H1 (cell line): ENCODE measurements around the gene AIG1. TPM values are rescaled to one million over a fixed set of nuclear protein-coding genes. Genes with fewer than 3 reads are reported as not detected.

Experiments
- CTCF ChIA-PET: fragments of 300-600 bp; sonication (Branson Sonifier 250); formaldehyde crosslinking; loops from one replicate; lab custom pipeline; 2021; ENCODE audit not compliant: partially characterized antibody; lab: Charles Lee
- POLR2A ChIA-PET: fragments of 300-600 bp; sonication (Branson Sonifier 250); formaldehyde crosslinking; loops from one replicate; lab custom pipeline; 2021; ENCODE audit warnings: inconsistent platforms; ENCODE audit not compliant: partially characterized antibody; lab: Charles Lee
- DNase-seq, 2 experiments: peaks; one replicate each; pipeline versions ENCODE4 v3.0.0 to v3.0.0-alpha.2; 2010 to 2022; ENCODE audit warnings: low spot score in 2 of 2, low read depth in 1 of 2, mixed read lengths in 1 of 2
- FAIRE-seq: peaks from 2 replicates; lab custom pipeline; 2011; peaks lifted over from hg19 to GRCh38; lab: Jason Lieb, UNC
- H2AFZ ChIP-seq: 2 replicates; pipeline ENCODE4 v1.8.1; 2012; ENCODE audit warnings: low read length, inconsistent platforms
- H2AK5ac ChIP-seq: 2 replicates; pipeline ENCODE4 v1.6.1; 2013; ENCODE audit warnings: low read depth, low read length
- H2BK120ac ChIP-seq: replicated peaks from 2 replicates; pipeline ENCODE3; 2013; ENCODE audit warnings: low read depth, low read length, inconsistent platforms
- H2BK12ac ChIP-seq: 2 replicates; pipeline ENCODE4 v1.6.1; 2013; ENCODE audit warnings: low read depth, low read length
- H2BK15ac ChIP-seq: 2 replicates; pipeline ENCODE4 v1.6.1; 2013; ENCODE audit warnings: low read length
- H2BK20ac ChIP-seq: 2 replicates; pipeline ENCODE4 v1.6.1; 2013; ENCODE audit warnings: low read length
- H2BK5ac ChIP-seq: 2 replicates; pipeline ENCODE4 v1.6.1; 2013; ENCODE audit warnings: low read depth, low read length
- H3K14ac ChIP-seq: 2 replicates; pipeline ENCODE4 v1.6.1; 2013; ENCODE audit warnings: inconsistent platforms; ENCODE audit not compliant: insufficient read length
- H3K18ac ChIP-seq: 2 replicates; pipeline ENCODE4 v1.6.1; 2013; ENCODE audit warnings: low read length; ENCODE audit errors: extremely low read depth
- H3K23ac ChIP-seq: 2 replicates; pipeline ENCODE4 v1.6.1; 2013; ENCODE audit warnings: inconsistent platforms; ENCODE audit not compliant: insufficient read length
- H3K23me2 ChIP-seq: 2 replicates; pipeline ENCODE4 v1.6.1; 2013; ENCODE audit warnings: low read depth, low read length
- H3K27ac ChIP-seq: 2 replicates; pipeline ENCODE4 v1.6.1; 2011; ENCODE audit warnings: low read depth, low read length, inconsistent platforms
- H3K27me3 ChIP-seq, 4 experiments: replicated peaks in 1 of 4; 1 replicate in 1 of 4; 2 replicates in 3 of 4; pipeline versions ENCODE4 v1.6.1 to v1.8.1; 2011 to 2013; ENCODE audit warnings: low read length in 3 of 4, mild to moderate bottlenecking in 3 of 4, inconsistent platforms in 2 of 4, mixed read lengths in 2 of 4, moderate library complexity in 1 of 4; ENCODE audit not compliant: control insufficient read depth in 3 of 4, insufficient read depth in 3 of 4; ENCODE audit errors: extremely low read depth in 1 of 4
- H3K36me3 ChIP-seq, 4 experiments: 2 replicates each; pipeline versions ENCODE4 v1.6.1 to v1.8.1; 2011 to 2013; ENCODE audit warnings: mild to moderate bottlenecking in 4 of 4, low read length in 3 of 4, moderate library complexity in 2 of 4, control low read depth in 1 of 4, inconsistent platforms in 1 of 4; ENCODE audit not compliant: insufficient read depth in 4 of 4, control insufficient read depth in 2 of 4
- H3K4ac ChIP-seq: replicated peaks from 2 replicates; pipeline ENCODE3; 2013; ENCODE audit warnings: low read length, low read depth, mixed read lengths, inconsistent platforms; ENCODE audit not compliant: insufficient read length
- H3K4me1 ChIP-seq, 4 experiments: replicated peaks in 1 of 4; 1 replicate in 1 of 4; 2 replicates in 3 of 4; pipeline versions ENCODE4 v1.6.1 to v1.8.1; 2011 to 2013; ENCODE audit warnings: low read length in 3 of 4, inconsistent platforms in 2 of 4, mixed read lengths in 1 of 4; ENCODE audit not compliant: insufficient read depth in 4 of 4, control insufficient read depth in 3 of 4
- H3K4me2 ChIP-seq, 2 experiments: 2 replicates each; pipeline versions ENCODE4 v1.6.1 to v1.8.1; 2011 to 2013; ENCODE audit warnings: low read depth in 2 of 2, low read length in 2 of 2, control low read depth in 1 of 2, inconsistent platforms in 1 of 2, mild to moderate bottlenecking in 1 of 2; ENCODE audit not compliant: insufficient read depth in 1 of 2
- H3K4me3 ChIP-seq, 4 experiments: fragments of 200-600, 300-600 bp in 1 of 4; sonication (generic), shearing (Covaris generic), sonication (Bioruptor Twin) in 1 of 4; 2 replicates each; pipeline versions ENCODE4 v1.5.1 to v1.8.1; 2011 to 2016; ENCODE audit warnings: low read length in 4 of 4, low read depth in 3 of 4, control low read depth in 2 of 4, inconsistent platforms in 2 of 4, mild to moderate bottlenecking in 2 of 4, mixed read lengths in 1 of 4, moderate library complexity in 1 of 4; ENCODE audit not compliant: insufficient read depth in 2 of 4; ENCODE audit errors: extremely low read depth in 1 of 4
- H3K56ac ChIP-seq: replicated peaks from 2 replicates; pipeline ENCODE3; 2013; ENCODE audit warnings: low read depth, mild to moderate bottlenecking, mixed read lengths, low read length, inconsistent platforms; ENCODE audit not compliant: insufficient read length
- H3K79me1 ChIP-seq: 2 replicates; pipeline ENCODE4 v1.6.1; 2013; ENCODE audit warnings: low read depth, low read length, control low read depth
- H3K79me2 ChIP-seq, 2 experiments: 2 replicates each; pipeline versions ENCODE4 v1.6.1 to v1.8.1; 2012 to 2013; ENCODE audit warnings: low read length in 2 of 2, mild to moderate bottlenecking in 2 of 2, inconsistent platforms in 1 of 2; ENCODE audit not compliant: insufficient read depth in 2 of 2, control insufficient read depth in 1 of 2
- H3K9ac ChIP-seq, 4 experiments: replicated peaks in 1 of 4; 1 replicate in 1 of 4; 2 replicates in 3 of 4; pipeline versions ENCODE4 v1.6.1 to v1.8.1; 2011 to 2013; ENCODE audit warnings: low read depth in 3 of 4, low read length in 3 of 4, control low read depth in 2 of 4, mild to moderate bottlenecking in 2 of 4, moderate library complexity in 2 of 4, inconsistent platforms in 1 of 4; ENCODE audit errors: extremely low read depth in 1 of 4
- H3K9me3 ChIP-seq, 2 experiments: 2 replicates each; pipeline versions ENCODE4 v1.6.1 to v1.8.1; 2012 to 2013; ENCODE audit warnings: mild to moderate bottlenecking in 2 of 2, moderate library complexity in 2 of 2, control low read depth in 1 of 2, inconsistent platforms in 1 of 2, low read depth in 1 of 2, low read length in 1 of 2, mixed read lengths in 1 of 2; ENCODE audit not compliant: insufficient read depth in 2 of 2
- H4K20me1 ChIP-seq, 2 experiments: replicated peaks in 1 of 2; 2 replicates each; pipeline versions ENCODE3 to v1.8.1; 2011 to 2013; ENCODE audit warnings: inconsistent platforms in 2 of 2, low read length in 2 of 2, mild to moderate bottlenecking in 1 of 2; ENCODE audit not compliant: insufficient read depth in 2 of 2, control insufficient read depth in 1 of 2
- H4K5ac ChIP-seq: 2 replicates; pipeline ENCODE4 v1.6.1; 2013; ENCODE audit warnings: low read length, low read depth, mixed read lengths, inconsistent platforms; ENCODE audit not compliant: insufficient read length
- H4K8ac ChIP-seq: 2 replicates; pipeline ENCODE4 v1.8.0; 2013; ENCODE audit warnings: mild to moderate bottlenecking, moderate library complexity, low read length, inconsistent platforms; ENCODE audit not compliant: insufficient read depth; ENCODE audit errors: extremely low read depth
- H4K91ac ChIP-seq: replicated peaks from 2 replicates; pipeline ENCODE3; 2013; ENCODE audit warnings: low read length, mixed read lengths, inconsistent platforms; ENCODE audit not compliant: insufficient read length
- GTF2F1 ChIP-seq: IDR thresholded peaks from 2 replicates; pipeline ENCODE4 v1.6.1; 2012; ENCODE audit warnings: low read depth, low read length, improper control_type of control experiment, borderline replicate concordance
- KDM4A ChIP-seq: IDR thresholded peaks from one replicate; pipeline ENCODE4 v1.7.1; 2012; ENCODE audit warnings: low read depth, mild to moderate bottlenecking, moderate library complexity, low read length, inconsistent platforms; ENCODE audit not compliant: severe bottlenecking
- MAFK ChIP-seq: IDR thresholded peaks from 2 replicates; pipeline ENCODE4 v1.6.1; 2012; ENCODE audit warnings: low read depth, mild to moderate bottlenecking, improper control_type of control experiment, low read length
- NRF1 ChIP-seq: IDR thresholded peaks from 2 replicates; pipeline ENCODE4 v1.6.1; 2011; ENCODE audit warnings: mild to moderate bottlenecking, low read depth, low read length, improper control_type of control experiment
- PHF8 ChIP-seq: fragments of 200-600 bp; sonication (generic); conservative IDR thresholded peaks from 2 replicates; pipeline ENCODE4 v1.7.1; 2012; ENCODE audit warnings: low read depth, mild to moderate bottlenecking, inconsistent platforms, low read length, moderate library complexity
- POLR2A ChIP-seq, 2 experiments: IDR thresholded peaks; 1 replicate in 1 of 2; 2 replicates in 1 of 2; pipeline ENCODE4 v1.6.1; 2011; ENCODE audit warnings: low read depth in 2 of 2, low read length in 2 of 2, mild to moderate bottlenecking in 2 of 2; ENCODE audit errors: control extremely low read depth in 1 of 2
- POLR2AphosphoS5 ChIP-seq: IDR thresholded peaks from 2 replicates; pipeline ENCODE4 v1.6.1; 2011; ENCODE audit warnings: low read depth, low read length
- SP4 ChIP-seq: IDR thresholded peaks from 2 replicates; pipeline ENCODE4 v1.6.1; 2012; ENCODE audit warnings: low read length, inconsistent platforms
- TBP ChIP-seq: IDR thresholded peaks from 2 replicates; pipeline ENCODE4 v1.6.1; 2011; ENCODE audit warnings: low read depth, low read length, improper control_type of control experiment
- WGBS, 2 experiments: shearing (Covaris generic) in 1 of 2; methylation state at CpG; one replicate each; pipeline versions ENCODE4 v1.1.6 to v1.1.7; 2013 to 2015; ENCODE audit warnings: low lambda C conversion rate in 2 of 2, mixed read lengths in 2 of 2, inconsistent platforms in 1 of 2, low coverage in 1 of 2, missing lambda C conversion rate in 1 of 2; ENCODE audit not compliant: insufficient replicate concordance in 2 of 2, insufficient coverage in 1 of 2, insufficient read length in 1 of 2; ENCODE audit errors: extremely low coverage in 1 of 2, missing lambda C conversion rate in 1 of 2; 5-methylcytosine and 5-hydroxymethylcytosine counted together
- polyA plus RNA-seq, 7 experiments: library from polyadenylated mRNA; depleted of rRNA in 3 of 7; stranded (reverse) in 5 of 7; unstranded in 2 of 7; fragments of >200 nt in 5 of 7; fragments of 200-250 nt in 2 of 7; gene quantifications; 1 replicate in 5 of 7; 2 replicates in 1 of 7; 4 replicates in 1 of 7; pipeline versions ENCODE4 v1.2.1 to v1.2.3, GENCODE V29; 2011 to 2013; ENCODE audit warnings: missing spikeins in 2 of 7, mixed read lengths in 2 of 7
- total RNA-seq: library from RNA; stranded (reverse); fragmentation: NEBNext Ultra II Directional; extraction: Animal tissue kit (Norgen Biotek cat#: 25700); gene quantifications from 2 replicates; pipeline ENCODE4 v1.2.1, GENCODE V29; 2021

Gene AIG1
- total and polyA plus RNA-seq, 2 of the 8 experiments (the other 6 are each of a cell fraction or from before 2014, with no cell fraction given) = 56.6 to 58.4 TPM

DNA sequence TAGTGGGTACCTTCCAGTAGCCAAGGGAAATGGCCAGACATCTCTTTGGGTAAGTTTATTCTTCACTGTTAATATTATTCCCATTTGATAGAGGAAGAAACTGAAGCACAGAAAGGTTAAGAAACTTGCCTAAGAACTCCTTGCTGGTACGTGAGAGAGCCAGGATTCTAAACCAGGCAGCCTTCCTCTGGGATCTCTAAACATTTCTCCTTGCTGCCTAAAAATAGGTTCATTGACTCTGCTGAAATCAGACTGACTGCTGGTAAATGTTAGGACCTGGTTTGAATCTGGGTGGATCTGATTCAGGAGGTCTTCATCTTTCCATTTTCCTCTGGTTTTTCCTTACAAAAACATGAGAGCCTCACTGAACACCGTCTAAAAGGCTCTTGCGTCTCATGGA, 186.9 kb downstream of the AIG1 start:
- no peak overlapping the region for H3K56ac ChIP-seq
- no peak overlapping the region for H3K23ac ChIP-seq
- no peak overlapping the region for H2BK15ac ChIP-seq
- no peak overlapping the region for H4K8ac ChIP-seq
- no peak overlapping the region for H2BK12ac ChIP-seq
- FAIRE-seq = no peak
- no peak overlapping the region for H2BK5ac ChIP-seq
- ChIA-PET CTCF (interaction anchor here (0.7 to 2.5 kb wide), 3 partner anchors 8 to 20 kb away, joined by 3 to 12 read pairs (median 9); no protein-coding TSS in a partner anchor), POLR2A (no interaction called here)
- H2BK20ac ChIP-seq = no peak overlapping the region
- H4K20me1 ChIP-seq = no peaks in the 10 kb centered on the region
- 61% methylated on average over 3 of the region's 3 CpGs; no CpG with 5 or more reads in 1 of the 2 experiments for WGBS, 2 experiments
- no peak overlapping the region for H4K91ac ChIP-seq
- no peak overlapping the region for H2AFZ ChIP-seq
- H2BK120ac ChIP-seq = no peak overlapping the region
- no peak overlapping the region for H4K5ac ChIP-seq
- H3K23me2 ChIP-seq = no peaks in the 10 kb centered on the region; the same call in 1 of the 2 replicates
- H3K4me2 ChIP-seq = no peak overlapping the region
- no peak overlapping the region for H3K4ac ChIP-seq
- H3K18ac ChIP-seq = no peak overlapping the region
- DNase-seq = no peak
- no peaks in the 10 kb centered on the region for H3K9me3 ChIP-seq
- H3K27ac ChIP-seq = no peak overlapping the region
- H3K27me3 ChIP-seq = no peaks in the 10 kb centered on the region
- H3K9ac ChIP-seq = no peak overlapping the region
- H3K79me1 ChIP-seq = no peaks in the 10 kb centered on the region
- no peak overlapping the region for H2AK5ac ChIP-seq
- no peak overlapping the region for H3K4me3 ChIP-seq
- no peaks in the 10 kb centered on the region; a peak in 1 of 8 replicates for H3K36me3 ChIP-seq
- no peak overlapping the region for H3K14ac ChIP-seq
- no peaks in the 10 kb centered on the region for H3K4me1 ChIP-seq
- H3K79me2 ChIP-seq = no peaks in the 10 kb centered on the region
- no peak for TF ChIP-seq MAFK
- no peak for TF ChIP-seq SP4
- no peak for TF ChIP-seq KDM4A
- no peak for TF ChIP-seq PHF8
- no peak for TF ChIP-seq TBP
- no peak for TF ChIP-seq GTF2F1
- TF ChIP-seq POLR2AphosphoS5 = no peak
- no peak for TF ChIP-seq NRF1
- no peak for TF ChIP-seq POLR2A (IDR thresholded peaks at IDR 0.05; ENCODE audit: control extremely low read depth in 1 of 2, low read depth in 2 of 2, low read length in 2 of 2)
